K562 (cell line): Measurements from ENCODE around the gene TMEM131. TPM values are rescaled to one million over a fixed set of nuclear protein-coding genes. Genes with fewer than 3 reads are reported as not detected.

Experiments used
- ATAC-seq: fragments of 200-7000 bp; cut with Tn5 transposase; 3 replicates; pipeline ENCODE4 v1.9.1; 2020; ENCODE audit warnings: moderate library complexity
- BruUV-seq: library from RNA; stranded (reverse); fragments of 400-500 nt; replicated peaks from 2 replicates; lab custom pipeline; 2021; lab: Mats Ljungman, UMichigan
- CTCF ChIA-PET: fragments of 300-600 bp; formaldehyde crosslinking; extraction: SDS; loops from one replicate; lab custom pipeline; 2021; ENCODE audit warnings: low intra/inter-chr PET ratio; lab: Yijun Ruan, JAX
- POLR2A ChIA-PET: fragments of 300-600, 350-650 bp; sonication (Branson Sonifier 250); formaldehyde crosslinking; extraction: SDS; loops from one replicate; lab custom pipeline; 2021; ENCODE audit warnings: antibody characterized with exemption, inconsistent platforms; lab: Yijun Ruan, JAX
- DNase-seq, 4 experiments: peaks; one replicate each; pipeline versions ENCODE4 v3.0.0 to v3.0.0-alpha.2; 2011 to 2018; ENCODE audit warnings: low spot score in 3 of 4, mixed read lengths in 3 of 4; ENCODE audit errors: extremely low read depth in 1 of 4
- FAIRE-seq: peaks from 2 replicates; lab custom pipeline; 2011; peaks lifted over from hg19 to GRCh38; lab: Jason Lieb, UNC
- H2AFZ ChIP-seq: 2 replicates; pipeline ENCODE4 v1.6.0; 2011; ENCODE audit warnings: low read depth, low read length, control low read depth, inconsistent platforms
- H3K27ac ChIP-seq: fragments of 200-600 bp; 3 replicates; pipeline ENCODE4 v1.8.0; 2011; ENCODE audit warnings: low read depth, mild to moderate bottlenecking, control low read depth, inconsistent platforms, low read length, moderate library complexity, mixed read lengths; ENCODE audit errors: extremely low read depth
- H3K27me3 ChIP-seq, 2 experiments: fragments of 300-600 bp in 1 of 2; 2 replicates in 1 of 2; 3 replicates in 1 of 2; pipeline versions ENCODE4 v1.6.0 to v1.8.0; 2011; ENCODE audit warnings: inconsistent platforms in 2 of 2, low read length in 2 of 2, mild to moderate bottlenecking in 1 of 2, mixed read lengths in 1 of 2, moderate library complexity in 1 of 2; ENCODE audit not compliant: control insufficient read depth in 2 of 2, insufficient read depth in 2 of 2
- H3K36me3 ChIP-seq: fragments of 300-600 bp; 3 replicates; pipeline ENCODE4 v1.8.0; 2011; ENCODE audit warnings: mild to moderate bottlenecking, low read length, inconsistent platforms; ENCODE audit not compliant: control insufficient read depth, insufficient read depth
- H3K4me1 ChIP-seq, 2 experiments: fragments of 200-600 bp in 1 of 2; replicated peaks in 1 of 2; 2 replicates in 1 of 2; 3 replicates in 1 of 2; pipeline versions ENCODE4 v1.5.1 to v1.8.0; 2011; ENCODE audit warnings: inconsistent platforms in 2 of 2, low read length in 2 of 2, mild to moderate bottlenecking in 1 of 2, mixed read lengths in 1 of 2, moderate library complexity in 1 of 2; ENCODE audit not compliant: control insufficient read depth in 2 of 2, insufficient read depth in 2 of 2
- H3K4me2 ChIP-seq: 2 replicates; pipeline ENCODE4 v1.6.1; 2011; ENCODE audit warnings: low read length, control low read depth, inconsistent platforms, mixed read lengths; ENCODE audit not compliant: insufficient read depth
- H3K4me3 ChIP-seq: fragments of 200-600 bp; sonication (generic), shearing (Covaris generic); 2 replicates; pipeline ENCODE4 v1.5.1; 2016; ENCODE audit warnings: control low read depth, inconsistent platforms
- H3K79me2 ChIP-seq: fragments of 200-600 bp; 3 replicates; pipeline ENCODE4 v1.8.0; 2011; ENCODE audit warnings: low read length, inconsistent platforms; ENCODE audit not compliant: control insufficient read depth, insufficient read depth
- H3K9ac ChIP-seq, 2 experiments: 2 replicates each; pipeline versions ENCODE4 v1.6.0 to v1.6.1; 2011; ENCODE audit warnings: low read depth in 2 of 2, low read length in 2 of 2, control low read depth in 1 of 2, inconsistent platforms in 1 of 2, mild to moderate bottlenecking in 1 of 2, mixed read lengths in 1 of 2; ENCODE audit not compliant: insufficient read depth in 1 of 2
- H3K9me1 ChIP-seq: one replicate; pipeline ENCODE4 v1.6.0; 2011; ENCODE audit warnings: inconsistent platforms, mild to moderate bottlenecking, low read length, moderate library complexity; ENCODE audit not compliant: control insufficient read depth, insufficient read depth
- H3K9me3 ChIP-seq: replicated peaks from 2 replicates; pipeline ENCODE4 v1.5.1; 2011; ENCODE audit warnings: low read depth, low read length, inconsistent platforms; ENCODE audit not compliant: control insufficient read depth, insufficient read depth
- H4K20me1 ChIP-seq: replicated peaks from 2 replicates; pipeline ENCODE4 v1.6.1; 2011; ENCODE audit warnings: low read length, inconsistent platforms, mixed read lengths; ENCODE audit not compliant: control insufficient read depth, insufficient read depth
- CBFA2T3 ChIP-seq: fragments of 450-650 bp; IDR thresholded peaks from 2 replicates; pipeline ENCODE4 v1.6.1; 2017
- CREM ChIP-seq: IDR thresholded peaks from 2 replicates; pipeline ENCODE4 v1.6.1; 2014; ENCODE audit warnings: antibody characterized with exemption, low read depth
- ERF ChIP-seq: fragments of 450-650 bp; formaldehyde crosslinking; IDR thresholded peaks from 2 replicates; pipeline ENCODE4 v1.4.0; 2020; ENCODE audit warnings: mild to moderate bottlenecking, mixed read lengths
- MYNN ChIP-seq, 2 experiments: sonication (generic); formaldehyde crosslinking in 1 of 2; IDR thresholded peaks; 2 replicates each; pipeline versions ENCODE4 v1.5.0 to v1.6.1; 2016 to 2020; ENCODE audit warnings: antibody characterized with exemption in 1 of 2, missing genetic modification reagents in 1 of 2
- POLR2G ChIP-seq: fragments of 200-400 bp; formaldehyde crosslinking; IDR thresholded peaks from 2 replicates; pipeline ENCODE4 v1.6.1; 2017; ENCODE audit warnings: low read depth, mild to moderate bottlenecking, antibody characterized with exemption, low read length, moderate library complexity
- SETDB1 ChIP-seq: IDR thresholded peaks from one replicate; pipeline ENCODE4 v1.6.1; 2012; ENCODE audit warnings: low read length, control low read depth, inconsistent platforms
- ZNF212 ChIP-seq: fragments of 450-650 bp; formaldehyde crosslinking; IDR thresholded peaks from 2 replicates; pipeline ENCODE4 v1.4.0; 2020; ENCODE audit warnings: mild to moderate bottlenecking
- ZNF644 ChIP-seq: fragments of 200-800 bp; sonication (Bioruptor generic); IDR thresholded peaks from 2 replicates; pipeline ENCODE4 v1.6.1; 2016; ENCODE audit warnings: low read depth, missing genetic modification characterization, missing compliant biosample characterization
- WGBS: fragments of 100-300 bp; shearing (Covaris generic); methylation state at CpG from one replicate; pipeline ENCODE4 v1.1.6; 2016; ENCODE audit warnings: low coverage, mixed read lengths; ENCODE audit not compliant: insufficient coverage; ENCODE audit errors: missing lambda C conversion rate; 5-methylcytosine and 5-hydroxymethylcytosine counted together
- in situ Hi-C: fragments of 300-500 bp; cut with MboI; formaldehyde crosslinking; loops from 4 replicates; pipeline ENCODE4 v1.15.0; 2018; ENCODE audit warnings: inconsistent platforms, mixed read lengths
- intact Hi-C: fragments of 100-400 bp; cut with micrococcal nuclease; formaldehyde crosslinking; loops from 2 replicates; pipeline ENCODE4 v1.14.2; 2022
- polyA plus RNA-seq, 8 experiments: library from polyadenylated mRNA; depleted of rRNA in 4 of 8; stranded (reverse) in 5 of 8; unstranded in 3 of 8; fragments of >200 nt; fragmentation: Nextera tagmentation in 2 of 8; fragmentation: Illumina TruSeq in 1 of 8; extraction: Ambion mirVana in 2 of 8; extraction: Trizol in 1 of 8; gene quantifications; 2 replicates each; pipeline versions ENCODE4 v1.2.1 to v1.2.3, GENCODE V29; 2011 to 2014; ENCODE audit warnings: inconsistent platforms in 1 of 8, missing spikeins in 1 of 8
- total RNA-seq, 7 experiments: library from RNA; depleted of rRNA in 6 of 7; stranded (reverse); fragments of >200 nt in 6 of 7; fragmentation: Illumina TruSeq in 2 of 7; extraction: Trizol in 2 of 7; gene quantifications; 2 replicates each; pipeline versions ENCODE4 v1.2.1 to v1.2.3, GENCODE V29; 2011 to 2021; ENCODE audit warnings: low replicate concordance in 1 of 7
- TF ChIP-seq, protein P1 (sequence below): sonication (generic); formaldehyde crosslinking; IDR thresholded peaks from 2 replicates; pipeline ENCODE4 v1.8.0; 2022; ENCODE audit warnings: mild to moderate bottlenecking, missing genetic modification reagents

The TMEM131 gene
- total and polyA plus RNA-seq, 9 of the 15 experiments (the other 6 are each of a cell fraction or from before 2014, with no cell fraction given) = 2.5 to 21.1 (median 12.4) TPM

DNA sequence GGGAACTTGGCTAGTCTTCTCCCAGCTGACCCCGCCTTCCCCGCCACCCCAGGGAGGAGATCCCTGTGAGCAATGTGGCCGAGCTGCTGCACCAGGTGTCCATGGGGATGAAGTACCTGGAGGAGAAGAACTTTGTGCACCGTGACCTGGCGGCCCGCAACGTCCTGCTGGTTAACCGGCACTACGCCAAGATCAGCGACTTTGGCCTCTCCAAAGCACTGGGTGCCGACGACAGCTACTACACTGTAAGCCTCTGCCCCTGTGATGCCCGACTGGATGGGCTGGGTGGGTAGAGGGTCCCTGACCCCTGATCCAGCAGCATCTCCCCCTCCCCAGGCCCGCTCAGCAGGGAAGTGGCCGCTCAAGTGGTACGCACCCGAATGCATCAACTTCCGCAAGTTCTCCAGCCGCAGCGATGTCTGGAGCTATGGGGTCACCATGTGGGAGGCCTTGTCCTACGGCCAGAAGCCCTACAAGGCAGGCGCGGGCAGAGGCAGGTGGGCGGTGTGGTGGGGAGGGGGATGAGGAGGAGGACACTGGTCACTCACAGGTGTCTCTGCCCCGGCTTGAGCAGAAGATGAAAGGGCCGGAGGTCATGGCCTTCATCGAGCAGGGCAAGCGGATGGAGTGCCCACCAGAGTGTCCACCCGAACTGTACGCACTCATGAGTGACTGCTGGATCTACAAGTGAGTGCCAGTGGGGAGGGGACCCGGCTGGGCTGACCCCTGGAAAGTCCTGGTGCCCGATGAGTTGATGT lies 258.1 kb downstream of the TMEM131 start:
- no TSS peak for BruUV-seq
- CTCF ChIA-PET = no interaction called here
- H3K36me3 ChIP-seq = no peaks in the 10 kb centered on the region

More for the DNA sequence above, 258.1 kb downstream of the TMEM131 start:
- POLR2A ChIA-PET = no interaction called here
- intact Hi-C loops = no loop called here
- Histone ChIP-seq H2AFZ (no peak overlapping the region), H3K9ac (no peak overlapping the region), H3K4me3 (no peak overlapping the region), H3K27me3 (peaks cover 11 to 62% of the 10 kb centered on the region in 2 experiments; a peak in 3 of 5 replicates), H3K9me3 (no peaks in the 10 kb centered on the region), H3K27ac (no peak overlapping the region), H3K79me2 (no peaks in the 10 kb centered on the region), H3K4me1 (peaks cover 10 to 37% of the 10 kb centered on the region in 2 experiments; a peak in 4 of 5 replicates), H4K20me1 (no peaks in the 10 kb centered on the region), H3K4me2 (no peak overlapping the region), H3K9me1 (no peaks in the 10 kb centered on the region)
- in situ Hi-C loops = no loop called here
- TF ChIP-seq CREM (no peak), ZNF212 (CRISPR knock-in tag) (no peak), POLR2G (no peak), ERF (CRISPR knock-in tag) (no peak), ZNF644 (tag) (no peak), MYNN (IDR thresholded peaks at IDR 0.05) (no peak), MYNN (CRISPR knock-in tag; IDR thresholded peaks at IDR 0.05) (no peak), SETDB1 (no peak), CBFA2T3 (no peak)
- TF ChIP-seq, protein P1, sequence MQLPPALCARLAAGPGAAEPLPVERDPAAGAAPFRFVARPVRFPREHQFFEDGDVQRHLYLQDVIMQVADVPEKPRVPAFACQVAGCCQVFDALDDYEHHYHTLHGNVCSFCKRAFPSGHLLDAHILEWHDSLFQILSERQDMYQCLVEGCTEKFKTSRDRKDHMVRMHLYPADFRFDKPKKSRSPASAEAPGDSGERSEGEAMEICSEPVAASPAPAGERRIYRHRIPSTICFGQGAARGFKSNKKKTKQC (CRISPR knock-in tag) = no peak
- no peak for ATAC-seq
- no peak for FAIRE-seq
- no peak for DNase-seq
- WGBS = 28% methylated on average over 31 of the region's 32 CpGs
